ENCODE data around the gene ACAN. TPM values are rescaled to one million over a fixed set of nuclear protein-coding genes. Genes with fewer than 3 reads are reported as not detected.

The ACAN gene
- total RNA-seq, 2 experiments from 2014 or later = not detected

GRCh38 chr15:88803920-88804247, 648 bp downstream of the ACAN start:
- H3K4me3 ChIP-seq (ENCODE audit: low read length) = no peak overlapping the region
- H3K27me3 Mint-ChIP-seq = peaks cover 84% of the 10 kb centered on the region
- ATAC-seq (ENCODE audit: poor library complexity) (no peak), DNase-seq (no peak)
- H3K9me3 ChIP-seq (ENCODE audit: control insufficient read depth in 1 of 2, insufficient read depth in 1 of 2, low read length in 2 of 2) = peaks cover 0 to 7% of the 10 kb centered on the region in 2 experiments
- H3K4me1 Mint-ChIP-seq (ENCODE audit: low read depth) = peaks cover 11% of the 10 kb centered on the region
- TF ChIP-seq CTCF (IDR thresholded peaks at IDR 0.05) = no peak
- no peak overlapping the region for H3K4me3 Mint-ChIP-seq
- H3K4me1 ChIP-seq (ENCODE audit: insufficient read depth, low read length) = peaks cover 5% of the 10 kb centered on the region
- CTCF ChIA-PET = no interaction called here
- H3K36me3 ChIP-seq (ENCODE audit: insufficient read depth, low read length) = no peaks in the 10 kb centered on the region
- H3K27ac ChIP-seq (ENCODE audit: low read depth in 1 of 2, low read length in 2 of 2) = no peak overlapping the region
- intact Hi-C loops (cut with DNase I, micrococcal nuclease) = no loop called here
- POLR2A ChIA-PET = no interaction called here
- no peak overlapping the region for H3K27ac Mint-ChIP-seq
- H3K36me3 Mint-ChIP-seq (ENCODE audit: low read depth) = no peaks in the 10 kb centered on the region
- H3K27me3 ChIP-seq (ENCODE audit: control insufficient read depth in 1 of 2, insufficient read depth in 2 of 2, low read length in 2 of 2) = peaks cover 42 to 59% of the 10 kb centered on the region in 2 experiments
- no peaks in the 10 kb centered on the region for H3K9me3 Mint-ChIP-seq

GRCh38 chr15:88804257-88804656, 1.0 kb downstream of the ACAN start:
- peaks cover 84% of the 10 kb centered on the region for H3K27me3 Mint-ChIP-seq
- Histone ChIP-seq H3K27ac (ENCODE audit: low read depth in 1 of 2, low read length in 2 of 2) (no peak overlapping the region), H3K4me3 (ENCODE audit: low read length) (no peak overlapping the region), H3K9me3 (ENCODE audit: control insufficient read depth in 1 of 2, insufficient read depth in 1 of 2, low read length in 2 of 2) (peaks cover 0 to 6% of the 10 kb centered on the region in 2 experiments), H3K4me1 (ENCODE audit: insufficient read depth, low read length) (peaks cover 5% of the 10 kb centered on the region), H3K36me3 (ENCODE audit: insufficient read depth, low read length) (no peaks in the 10 kb centered on the region), H3K27me3 (ENCODE audit: control insufficient read depth in 1 of 2, insufficient read depth in 2 of 2, low read length in 2 of 2) (peaks cover 42 to 55% of the 10 kb centered on the region in 2 experiments)
- no peaks in the 10 kb centered on the region for H3K36me3 Mint-ChIP-seq (ENCODE audit: low read depth)
- POLR2A ChIA-PET = no interaction called here
- no peak overlapping the region for H3K27ac Mint-ChIP-seq
- no peak for TF ChIP-seq CTCF (IDR thresholded peaks at IDR 0.05)
- no peak for DNase-seq
- CTCF ChIA-PET = no interaction called here
- H3K9me3 Mint-ChIP-seq = no peaks in the 10 kb centered on the region
- peaks cover 11% of the 10 kb centered on the region for H3K4me1 Mint-ChIP-seq (ENCODE audit: low read depth)
- intact Hi-C loops (cut with DNase I, micrococcal nuclease) = no loop called here
- no peak overlapping the region for H3K4me3 Mint-ChIP-seq
- ATAC-seq (ENCODE audit: poor library complexity) = no peak

DNA sequence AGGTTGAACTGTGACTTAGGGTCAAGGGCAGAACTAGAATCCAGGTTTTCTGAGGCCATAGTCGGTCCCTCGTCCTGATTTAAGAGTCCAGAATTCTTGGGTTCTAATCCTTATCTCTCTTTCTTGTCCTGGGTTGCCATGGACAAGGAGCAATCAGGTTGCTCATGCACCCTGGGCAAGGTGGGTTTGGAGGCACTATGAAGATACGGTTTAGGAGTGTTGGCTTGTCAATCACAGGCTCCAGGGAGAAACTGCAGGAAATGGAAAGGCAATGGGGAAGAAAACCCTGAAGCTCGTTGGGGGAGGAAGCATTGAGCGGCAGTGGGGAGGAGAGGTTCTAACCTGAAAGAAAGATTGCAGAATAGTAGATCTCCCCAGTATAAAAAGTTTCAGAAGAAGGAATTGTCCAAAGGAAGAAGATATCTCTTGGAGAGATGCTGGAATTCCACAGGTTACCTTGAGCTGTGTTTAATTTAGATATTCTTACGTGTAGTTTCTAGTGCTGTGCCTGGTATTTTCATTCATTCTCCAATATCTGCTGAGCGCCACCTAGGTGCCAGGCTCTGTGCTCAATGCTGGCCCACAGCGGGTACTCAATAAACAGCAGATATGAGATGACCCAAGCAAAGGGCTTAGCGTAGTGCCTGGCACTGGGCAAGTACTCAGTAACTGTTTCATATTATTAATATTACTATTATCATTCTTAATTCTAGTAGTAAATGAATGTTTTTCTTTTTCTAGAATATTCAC, 2.0 kb downstream of the ACAN start:
- Mint-ChIP-seq H3K36me3 (ENCODE audit: low read depth) (no peaks in the 10 kb centered on the region), H3K27me3 (peaks cover 76% of the 10 kb centered on the region), H3K27ac (no peak overlapping the region), H3K4me3 (no peak overlapping the region), H3K4me1 (ENCODE audit: low read depth) (peaks cover 11% of the 10 kb centered on the region), H3K9me3 (no peaks in the 10 kb centered on the region)
- Histone ChIP-seq H3K4me3 (ENCODE audit: low read length) (no peak overlapping the region), H3K27me3 (ENCODE audit: control insufficient read depth in 1 of 2, insufficient read depth in 2 of 2, low read length in 2 of 2) (peaks cover 39 to 51% of the 10 kb centered on the region in 2 experiments), H3K9me3 (ENCODE audit: control insufficient read depth in 1 of 2, insufficient read depth in 1 of 2, low read length in 2 of 2) (peaks cover 0 to 4% of the 10 kb centered on the region in 2 experiments), H3K4me1 (ENCODE audit: insufficient read depth, low read length) (peaks cover 5% of the 10 kb centered on the region), H3K36me3 (ENCODE audit: insufficient read depth, low read length) (no peaks in the 10 kb centered on the region), H3K27ac (ENCODE audit: low read depth in 1 of 2, low read length in 2 of 2) (no peak overlapping the region)
- DNase-seq (peak in 3 of 14 experiments; percentile 2 to 15 (median 12)), ATAC-seq (ENCODE audit: poor library complexity) (no peak)
- intact Hi-C loops (cut with DNase I, micrococcal nuclease) = no loop called here
- TF ChIP-seq CTCF (IDR thresholded peaks at IDR 0.05) = no peak
- CTCF ChIA-PET = no interaction called here
- POLR2A ChIA-PET = no interaction called here
